ENCODE data around the gene SOX10.

Gene SOX10

DNA sequence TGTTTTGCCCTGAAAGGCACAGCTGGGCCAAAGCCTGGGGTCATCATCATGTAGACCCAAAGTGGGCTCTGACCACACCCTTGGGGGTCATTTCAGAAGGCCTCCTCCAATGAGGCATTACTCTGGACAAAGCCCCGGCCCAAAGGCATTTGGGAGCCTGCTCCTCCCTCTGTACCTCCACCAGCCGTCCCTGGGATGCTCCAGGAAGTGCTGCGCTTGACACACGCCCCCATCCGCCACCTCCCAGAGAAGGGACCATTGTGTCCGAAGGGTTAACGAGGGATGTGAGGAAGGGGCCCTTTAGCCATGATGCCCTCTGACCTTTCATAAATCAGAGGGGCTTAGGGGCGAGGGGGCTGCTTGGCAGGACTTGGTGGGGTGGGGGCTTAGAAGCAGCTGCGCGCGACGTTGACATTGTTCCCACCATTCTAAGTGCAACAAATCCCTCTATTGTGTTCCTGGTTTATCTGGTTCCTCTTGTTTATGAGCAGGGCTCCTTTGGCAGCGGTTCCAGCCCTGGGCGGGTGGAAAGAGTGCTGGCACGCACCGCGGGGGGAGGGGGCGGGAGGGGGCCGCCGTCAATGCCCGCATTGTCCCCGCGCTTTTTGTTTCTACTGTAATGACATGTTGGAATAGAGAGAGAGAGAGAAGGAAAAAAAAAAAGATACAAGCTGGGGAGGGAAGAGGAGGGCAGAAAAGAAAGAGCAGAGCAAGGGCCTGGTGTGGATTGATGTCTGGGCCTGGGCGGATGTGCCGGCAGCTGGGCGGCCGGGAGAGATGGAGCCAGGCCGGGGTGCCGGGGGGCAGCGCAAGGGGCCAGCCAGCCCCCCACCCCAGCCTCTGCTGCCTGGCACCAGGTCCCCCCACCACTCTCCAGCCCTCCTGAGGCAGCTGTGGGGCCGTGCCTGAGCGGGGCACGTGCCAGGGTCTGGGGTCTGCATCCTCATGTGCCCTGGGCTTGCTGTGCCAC, 32.1 kb upstream of the SOX10 start:
- no peak for DNase-seq (ENCODE audit: low read depth in 2 of 3, low spot score in 2 of 3)

GRCh38 chr22:38014083-38014482, 29.7 kb upstream of the SOX10 start:
- DNase-seq (ENCODE audit: low read depth in 2 of 3, low spot score in 2 of 3) = no peak

GRCh38 chr22:38012604-38013072, 28.3 kb upstream of the SOX10 start:
- DNase-seq (ENCODE audit: low read depth in 2 of 3, low spot score in 2 of 3) = no peak

DNA sequence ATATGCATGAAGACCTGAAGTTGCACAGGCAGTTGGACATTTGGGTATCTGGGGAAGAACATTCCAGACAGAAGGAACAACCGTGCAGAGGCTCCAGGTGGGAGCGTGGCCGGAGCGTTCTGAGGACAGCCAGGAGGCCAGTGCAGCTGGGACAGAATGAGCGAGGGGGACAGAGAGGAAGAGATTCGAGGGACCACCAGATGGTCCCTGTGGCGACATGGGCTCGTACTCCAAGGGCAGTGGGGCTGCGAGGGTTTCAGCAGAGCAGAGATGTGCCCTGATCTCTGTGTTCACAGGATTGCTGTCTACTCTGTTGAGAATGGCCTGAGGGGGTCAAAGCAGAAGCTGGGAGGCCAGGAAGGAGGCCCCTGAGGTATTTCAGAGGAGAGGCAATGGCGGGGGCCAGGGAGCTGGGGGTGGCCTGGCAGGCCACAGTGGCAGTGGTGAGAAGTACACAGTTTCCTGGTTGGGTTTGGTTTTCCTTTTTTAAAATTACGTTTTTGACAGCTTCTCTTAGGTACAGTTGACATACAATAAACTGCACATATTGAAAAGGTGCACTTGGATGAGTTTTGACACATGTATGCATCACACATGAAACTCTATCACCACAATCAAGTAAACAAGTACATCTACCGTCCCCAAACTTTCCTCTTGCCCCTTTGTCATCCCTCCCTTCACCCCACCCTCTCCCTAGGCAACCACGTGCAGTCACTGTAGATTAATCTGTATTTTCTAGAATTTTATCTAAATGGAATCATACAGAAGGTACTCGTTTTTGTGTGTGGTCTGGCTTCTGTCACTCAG, 24.8 kb upstream of the SOX10 start:
- DNase-seq (ENCODE audit: low read depth in 2 of 3, low spot score in 2 of 3) = no peak

DNA sequence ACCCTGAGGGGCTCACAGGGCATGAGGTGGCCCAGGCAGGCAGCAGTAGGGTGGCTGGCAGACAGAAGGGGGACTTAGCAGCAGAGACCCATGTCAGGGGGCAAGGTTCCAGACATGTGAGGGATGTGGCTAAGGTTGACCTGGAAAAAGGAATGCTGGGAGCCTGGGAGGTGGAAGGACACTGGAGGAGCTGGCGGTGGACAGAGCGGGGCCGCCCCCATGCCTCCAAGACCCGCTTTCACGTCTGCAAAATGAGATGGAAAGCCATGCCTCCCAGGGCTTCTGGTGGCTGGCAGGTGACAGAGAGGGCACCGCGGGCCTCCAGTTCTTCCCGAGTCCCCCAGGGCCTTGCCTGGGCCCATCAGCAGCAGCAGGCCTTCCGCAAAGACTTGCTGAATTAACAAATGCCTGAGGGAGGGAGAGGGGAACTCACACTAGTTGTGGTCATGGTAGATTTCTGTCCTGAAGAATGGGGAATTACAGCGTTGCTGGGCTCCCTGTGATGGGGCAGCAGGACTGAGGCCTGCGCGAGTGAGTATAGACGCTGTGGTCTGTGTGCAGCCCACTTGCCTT, 23.1 kb upstream of the SOX10 start:
- DNase-seq (ENCODE audit: low read depth in 2 of 3, low spot score in 2 of 3) = no peak

DNA sequence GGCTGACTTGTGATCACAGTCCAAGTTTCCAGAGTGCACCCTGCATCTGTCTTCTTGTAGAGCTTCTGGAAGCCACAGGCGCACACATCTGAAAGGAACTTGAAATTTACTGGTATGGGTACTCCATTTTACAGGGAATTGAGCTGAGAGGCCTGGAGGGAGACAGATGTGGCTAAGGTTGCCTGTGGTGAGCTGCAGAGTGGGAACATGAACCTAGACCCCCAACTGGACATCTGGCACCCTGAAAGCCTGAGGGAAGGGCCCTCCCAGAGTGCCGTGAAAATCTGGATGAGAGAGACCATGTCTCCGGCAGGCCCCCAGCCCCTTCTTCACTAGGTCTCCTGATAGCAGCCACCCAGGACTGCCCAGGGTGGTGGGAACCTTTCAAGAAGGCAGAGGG, 22.6 kb upstream of the SOX10 start:
- DNase-seq (ENCODE audit: low read depth in 2 of 3, low spot score in 2 of 3) = no peak

DNA sequence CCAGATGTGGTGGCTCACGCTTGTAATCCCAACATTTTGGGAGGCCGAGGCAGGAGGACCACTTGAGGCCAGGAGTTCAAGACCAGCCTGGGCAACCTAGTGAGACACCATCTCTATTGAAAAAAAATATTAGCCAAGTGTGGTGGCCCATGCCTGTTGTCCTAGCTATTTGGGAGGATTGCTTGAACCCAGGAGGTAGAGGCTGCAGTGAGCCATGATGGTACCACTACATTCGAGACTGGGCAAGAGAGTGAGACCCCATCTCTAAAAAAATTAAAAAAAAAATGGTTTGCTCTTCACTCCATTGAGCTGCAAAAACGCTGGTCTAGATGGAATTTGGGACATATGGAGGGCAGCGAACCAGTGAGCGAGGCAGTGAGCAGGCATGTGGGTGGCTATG, 21.6 kb upstream of the SOX10 start:
- no peak for DNase-seq (ENCODE audit: low read depth in 2 of 3, low spot score in 2 of 3)

DNA sequence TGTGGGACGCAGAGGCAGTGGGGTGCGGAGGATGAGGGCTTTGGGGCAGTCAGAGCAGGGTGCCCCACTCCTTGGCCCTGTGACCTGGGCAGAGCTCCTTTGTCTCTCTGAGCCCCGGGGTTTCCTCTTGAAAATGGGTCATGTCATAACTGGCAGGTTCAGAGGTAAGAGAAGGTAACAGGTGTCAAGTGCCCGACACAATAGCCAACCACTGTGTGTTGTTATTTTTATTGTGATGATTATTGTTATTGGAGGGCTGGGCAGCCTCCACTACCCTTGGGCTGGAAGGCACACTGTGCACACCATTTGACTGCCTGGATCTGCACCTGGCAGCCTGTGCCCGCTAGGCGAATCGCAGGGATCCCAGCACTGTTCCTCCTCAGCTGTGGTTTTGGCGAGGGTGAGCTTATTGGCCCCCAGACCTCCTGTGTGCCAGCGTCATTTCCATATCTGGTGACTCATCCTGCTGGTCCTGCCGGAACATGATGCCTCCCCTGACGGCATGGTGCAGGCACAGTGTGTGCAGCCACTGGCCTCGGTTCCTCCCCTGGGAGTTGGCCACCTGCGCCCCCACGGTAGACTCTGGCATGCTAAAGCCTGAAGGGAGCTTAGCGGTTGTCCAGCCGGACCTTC, 15.4 kb upstream of the SOX10 start:
- DNase-seq (ENCODE audit: low read depth in 2 of 3, low spot score in 2 of 3) = no peak

DNA sequence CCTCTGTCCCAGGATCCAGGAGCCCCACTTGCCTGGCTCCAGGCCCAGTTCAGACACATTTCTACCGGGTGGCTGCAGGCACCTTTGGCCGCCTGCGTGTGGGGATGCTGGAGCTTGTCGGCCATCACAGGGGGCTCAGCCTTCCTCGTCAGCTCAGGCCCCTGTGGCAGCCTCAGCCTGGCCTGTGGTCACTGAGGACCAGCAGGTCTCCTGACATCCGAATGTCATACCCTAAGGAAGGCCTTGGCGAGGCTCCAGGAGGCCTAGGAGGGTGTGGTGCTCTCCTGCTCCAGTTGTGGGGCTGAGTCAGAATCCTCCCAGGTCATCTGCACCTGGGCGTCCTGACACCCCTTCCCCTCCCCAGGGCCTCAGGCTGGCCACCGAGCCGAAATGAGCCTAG, 14.9 kb upstream of the SOX10 start:
- DNase-seq (ENCODE audit: low read depth in 2 of 3, low spot score in 2 of 3) = no peak

DNA sequence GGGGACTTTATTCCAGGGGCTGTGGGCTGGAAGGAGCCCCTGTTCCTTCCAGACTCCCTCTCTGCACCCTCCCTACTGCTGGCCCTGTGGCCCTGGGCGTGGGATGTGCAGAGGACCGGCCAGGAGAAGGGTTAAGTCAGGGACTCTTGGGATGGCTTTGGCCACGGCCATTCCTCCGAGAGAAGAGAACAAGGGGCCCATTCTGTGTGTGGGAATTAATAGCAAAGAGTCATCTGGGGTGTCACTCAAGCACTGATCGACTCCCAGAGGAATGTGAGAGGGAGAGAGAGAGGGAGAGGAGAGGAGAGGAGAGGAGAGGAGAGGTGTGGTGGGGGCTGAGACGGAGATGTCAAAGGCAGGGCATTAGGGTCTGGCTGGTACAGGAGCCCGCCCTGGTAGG, 14.2 kb upstream of the SOX10 start:
- no peak for DNase-seq (ENCODE audit: low read depth in 2 of 3, low spot score in 2 of 3)

DNA sequence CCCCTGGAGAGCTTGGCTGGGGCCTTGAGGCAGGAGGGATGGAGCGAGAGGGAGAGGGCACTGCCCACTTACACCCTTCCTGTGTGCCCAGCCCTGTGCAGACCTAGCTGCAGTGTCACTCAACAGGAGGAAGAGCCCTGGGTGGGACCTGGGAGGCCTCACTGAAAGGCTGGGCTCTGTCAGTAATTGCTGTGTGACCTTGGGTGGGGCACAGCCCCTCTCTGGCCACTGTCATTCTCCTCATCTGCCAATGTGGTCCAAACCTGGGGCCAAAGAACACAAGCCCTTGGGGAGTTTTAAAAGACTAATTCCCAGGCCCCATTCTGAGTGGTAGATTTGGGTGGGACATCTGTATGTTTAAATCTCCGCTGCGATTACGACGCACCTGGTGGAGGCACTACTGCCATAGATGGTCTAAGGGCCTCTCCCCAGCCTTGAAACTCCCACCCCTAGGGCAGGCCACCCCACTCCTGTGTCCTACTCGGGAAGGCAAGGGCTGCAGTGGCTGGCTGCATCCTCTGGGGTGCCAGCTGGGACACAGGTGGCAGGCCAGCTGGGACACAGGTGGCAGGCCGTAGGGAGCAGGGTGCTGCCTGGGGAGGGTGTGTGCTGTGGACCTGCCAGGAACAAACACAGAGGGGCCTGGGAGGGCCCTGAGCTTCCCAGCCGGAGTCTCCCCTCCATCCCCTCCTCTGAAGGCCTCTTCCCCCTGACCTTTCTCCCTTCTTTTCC, 12.3 kb upstream of the SOX10 start:
- no peak for DNase-seq (ENCODE audit: low read depth in 2 of 3, low spot score in 2 of 3)

DNA sequence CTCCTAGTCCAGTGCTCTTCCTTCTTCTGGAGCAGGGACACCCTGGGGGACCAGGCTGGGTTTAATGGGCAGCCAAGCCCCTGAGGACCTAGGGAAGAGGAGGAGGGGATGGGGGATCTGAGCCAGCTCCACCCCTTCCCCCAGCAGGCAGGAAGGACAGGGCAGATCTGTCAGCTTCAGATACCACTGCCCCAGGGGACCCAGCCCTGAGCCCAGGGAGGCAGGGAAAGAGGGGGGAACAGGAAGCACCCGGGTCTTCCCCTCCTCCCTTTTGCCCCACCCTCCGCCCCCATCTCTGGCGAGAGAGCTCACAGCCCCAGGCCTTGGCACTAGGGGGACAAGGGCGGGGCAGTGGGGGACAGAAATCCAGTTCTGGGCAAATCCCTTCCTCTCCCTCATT, 11.7 kb upstream of the SOX10 start:
- DNase-seq (ENCODE audit: low read depth in 2 of 3, low spot score in 2 of 3) = no peak

GRCh38 chr22:37995460-37995859, 11.1 kb upstream of the SOX10 start:
- no peak for DNase-seq (ENCODE audit: low read depth in 2 of 3, low spot score in 2 of 3)

- no peak for DNase-seq (ENCODE audit: low read depth in 2 of 3, low spot score in 2 of 3)
Observed at GRCh38 chr22:37994982-37995381, 10.6 kb upstream of the SOX10 start.

- no peak for DNase-seq (ENCODE audit: low read depth in 2 of 3, low spot score in 2 of 3)
Observed at GRCh38 chr22:37994049-37994448, 9.7 kb upstream of the SOX10 start.

DNA sequence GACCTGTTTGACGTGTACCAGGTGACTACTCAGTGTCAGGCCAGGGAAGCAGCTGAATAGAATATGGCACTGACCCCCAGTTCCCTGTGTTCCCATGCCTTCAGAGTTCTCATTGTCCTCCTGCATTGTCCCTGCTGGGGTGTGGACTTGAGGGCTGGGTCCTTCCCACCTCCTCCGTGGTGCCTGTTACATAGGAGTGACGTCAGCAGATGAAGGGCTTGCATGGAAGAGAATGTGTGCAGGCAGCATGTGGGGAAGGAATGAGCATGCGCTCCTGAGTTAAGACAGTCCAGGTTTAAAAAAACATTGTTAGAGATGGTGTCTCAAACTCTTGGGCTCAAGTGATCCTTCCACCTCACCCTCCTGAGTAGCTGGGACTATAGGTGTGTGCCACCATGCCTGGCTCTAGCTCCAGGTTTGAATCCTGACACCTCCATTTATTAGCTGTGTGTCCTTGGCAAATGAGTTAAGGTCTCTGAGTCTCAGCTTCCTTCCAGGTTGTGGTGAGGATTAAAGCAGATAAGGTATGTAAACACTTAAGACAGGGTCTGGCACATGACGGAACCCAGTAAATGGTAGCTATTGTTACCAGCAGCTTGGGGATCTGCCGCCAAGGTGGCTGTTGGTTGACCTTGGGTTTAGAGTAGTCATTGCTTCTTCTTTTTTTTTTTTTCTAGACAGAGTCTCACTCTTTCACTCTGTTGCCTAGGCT, 7.5 kb upstream of the SOX10 start:
- DNase-seq (ENCODE audit: low read depth in 2 of 3, low spot score in 2 of 3) = no peak

GRCh38 chr22:37990862-37991261, 6.5 kb upstream of the SOX10 start:
- no peak for DNase-seq (ENCODE audit: low read depth in 2 of 3, low spot score in 2 of 3)

DNA sequence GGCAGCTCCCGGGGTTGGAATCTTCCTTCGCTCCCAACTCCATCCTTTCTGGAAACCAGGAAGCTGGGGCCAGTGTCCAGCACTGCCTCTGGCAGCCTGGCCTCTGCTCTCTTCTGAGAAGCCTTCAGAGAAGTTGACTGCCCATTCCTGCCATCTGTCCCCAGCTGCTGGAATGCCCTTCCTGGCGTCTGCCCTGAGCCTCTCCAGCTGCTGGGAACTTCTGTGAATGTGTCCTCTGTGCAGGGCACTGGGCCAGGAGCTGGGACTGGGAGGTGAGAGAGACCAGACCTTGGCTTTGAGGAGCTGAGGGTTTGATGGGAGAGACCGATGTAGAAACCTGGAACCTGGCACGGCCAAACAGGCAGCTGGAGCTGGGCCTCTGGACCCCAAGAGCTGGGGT, 5.9 kb upstream of the SOX10 start:
- no peak for DNase-seq (ENCODE audit: low read depth in 2 of 3, low spot score in 2 of 3)

GRCh38 chr22:37989146-37990045, 5.0 kb upstream of the SOX10 start:
- DNase-seq (ENCODE audit: low read depth in 2 of 3, low spot score in 2 of 3) = no peak
